HEK293 (cell line): ENCODE results near the gene PKM.

Source experiments
- CTCF ChIA-PET: fragments of 350-600 bp; formaldehyde crosslinking; extraction: SDS; loops from one replicate; lab custom pipeline; 2021; ENCODE audit warnings: antibody characterized with exemption; lab: Yijun Ruan, JAX
- POLR2A ChIA-PET: fragments of 300-600 bp; formaldehyde crosslinking; extraction: SDS; loops from one replicate; lab custom pipeline; 2020; ENCODE audit warnings: antibody characterized with exemption, inconsistent platforms; lab: Yijun Ruan, JAX
- H3K27ac ChIP-seq: fragments of 200-500 bp; sonication (Bioruptor generic); 2 replicates; pipeline ENCODE4 v1.5.1; 2014; ENCODE audit warnings: low read depth, low read length, control low read depth, inconsistent platforms; ENCODE audit errors: extremely low read depth
- H3K36me3 ChIP-seq, 2 experiments: fragments of 200-500 bp in 1 of 2; sonication (Bioruptor generic) in 1 of 2; 1 replicate in 1 of 2; 2 replicates in 1 of 2; pipeline ENCODE4 v1.5.1; 2014 to 2017; ENCODE audit warnings: inconsistent platforms in 2 of 2, low read length in 2 of 2; ENCODE audit not compliant: control insufficient read depth in 2 of 2, insufficient read depth in 1 of 2
- H3K4me1 ChIP-seq: fragments of 200-500 bp; sonication (Bioruptor generic); 2 replicates; pipeline ENCODE4 v1.5.1; 2014; ENCODE audit warnings: mild to moderate bottlenecking, low read length, inconsistent platforms; ENCODE audit not compliant: control insufficient read depth, insufficient read depth
- H3K4me3 ChIP-seq: 2 replicates; pipeline ENCODE4 v1.5.1; 2011; ENCODE audit warnings: low read depth, mild to moderate bottlenecking, control low read depth, low read length, moderate library complexity
- H3K9me3 ChIP-seq: fragments of 200-500 bp; sonication (Bioruptor generic); 2 replicates; pipeline ENCODE4 v1.5.1; 2014; ENCODE audit warnings: low read depth, low read length, inconsistent platforms; ENCODE audit not compliant: control insufficient read depth, insufficient read depth
- GFI1B ChIP-seq: fragments of 450-650 bp; formaldehyde crosslinking; IDR thresholded peaks from 2 replicates; pipeline ENCODE4 v1.5.1; 2016; ENCODE audit warnings: missing biosample characterization, missing genetic modification characterization
- KLF1 ChIP-seq: fragments of 450-650 bp; formaldehyde crosslinking; IDR thresholded peaks from 2 replicates; pipeline ENCODE4 v1.5.1; 2016; ENCODE audit warnings: missing biosample characterization, missing genetic modification characterization
- KLF10 ChIP-seq: fragments of 450-650 bp; IDR thresholded peaks from 2 replicates; pipeline ENCODE4 v1.5.1; 2018; ENCODE audit warnings: missing biosample characterization, mild to moderate bottlenecking, missing genetic modification characterization
- PRDM1 ChIP-seq: fragments of 450-650 bp; formaldehyde crosslinking; IDR thresholded peaks from 2 replicates; pipeline ENCODE4; 2016; ENCODE audit warnings: missing biosample characterization, missing genetic modification characterization
- SCRT2 ChIP-seq: fragments of 450-650 bp; formaldehyde crosslinking; IDR thresholded peaks from 2 replicates; pipeline ENCODE4 v1.5.1; 2016; ENCODE audit warnings: missing biosample characterization, missing genetic modification characterization
- ZBTB21 ChIP-seq: fragments of 450-650 bp; formaldehyde crosslinking; IDR thresholded peaks from 2 replicates; pipeline ENCODE4 v1.5.1; 2017; ENCODE audit warnings: missing biosample characterization, missing genetic modification characterization
- ZFP3 ChIP-seq: fragments of 450-650 bp; formaldehyde crosslinking; IDR thresholded peaks from 2 replicates; pipeline ENCODE4 v1.5.1; 2016; ENCODE audit warnings: low read depth, missing biosample characterization, missing genetic modification characterization
- ZIC2 ChIP-seq: fragments of 450-650 bp; formaldehyde crosslinking; IDR thresholded peaks from 2 replicates; pipeline ENCODE4 v1.5.1; 2016; ENCODE audit warnings: missing biosample characterization, missing genetic modification characterization
- ZNF24 ChIP-seq: fragments of 450-650 bp; formaldehyde crosslinking; IDR thresholded peaks from 2 replicates; pipeline ENCODE4 v1.5.1; 2016; ENCODE audit warnings: missing biosample characterization, missing genetic modification characterization
- ZNF354C ChIP-seq: fragments of 450-650 bp; formaldehyde crosslinking; IDR thresholded peaks from 2 replicates; pipeline ENCODE4 v1.5.1; 2016; ENCODE audit warnings: missing biosample characterization, missing genetic modification characterization, low read depth, borderline replicate concordance
- ZNF426 ChIP-seq: fragments of 450-650 bp; formaldehyde crosslinking; IDR thresholded peaks from 2 replicates; pipeline ENCODE4 v1.5.1; 2017; ENCODE audit warnings: missing biosample characterization, missing genetic modification characterization, mild to moderate bottlenecking, inconsistent platforms, moderate library complexity
- ZNF558 ChIP-seq: fragments of 450-650 bp; formaldehyde crosslinking; IDR thresholded peaks from 2 replicates; pipeline ENCODE4 v1.5.1; 2016; ENCODE audit warnings: missing biosample characterization, missing genetic modification characterization
- ZNF560 ChIP-seq: fragments of 450-650 bp; formaldehyde crosslinking; IDR thresholded peaks from 2 replicates; pipeline ENCODE4 v1.5.1; 2017; ENCODE audit warnings: missing biosample characterization, missing genetic modification characterization, borderline replicate concordance
- ZNF561 ChIP-seq: fragments of 450-650 bp; IDR thresholded peaks from 2 replicates; pipeline ENCODE4 v1.5.1; 2018; ENCODE audit warnings: missing biosample characterization, missing genetic modification characterization, borderline replicate concordance
- ZNF596 ChIP-seq: fragments of 450-650 bp; IDR thresholded peaks from 2 replicates; pipeline ENCODE4 v1.5.0; 2018; ENCODE audit warnings: missing biosample characterization, mild to moderate bottlenecking, missing genetic modification characterization, moderate library complexity
- ZNF600 ChIP-seq: fragments of 450-650 bp; formaldehyde crosslinking; IDR thresholded peaks from 2 replicates; pipeline ENCODE4 v1.5.1; 2016; ENCODE audit warnings: missing biosample characterization, missing genetic modification characterization
- ZNF660 ChIP-seq: fragments of 450-650 bp; IDR thresholded peaks from 2 replicates; pipeline ENCODE4 v1.5.1; 2018; ENCODE audit warnings: missing biosample characterization, mild to moderate bottlenecking, missing genetic modification characterization
- ZNF701 ChIP-seq: fragments of 450-650 bp; formaldehyde crosslinking; IDR thresholded peaks from 2 replicates; pipeline ENCODE4 v1.5.1; 2016; ENCODE audit warnings: missing biosample characterization, missing genetic modification characterization
- TF ChIP-seq, protein P1 (sequence below): fragments of 450-650 bp; formaldehyde crosslinking; IDR thresholded peaks from 2 replicates; pipeline ENCODE4 v1.5.1; 2016; ENCODE audit warnings: missing biosample characterization, missing genetic modification characterization
- TF ChIP-seq, protein P2 (sequence below): fragments of 450-650 bp; formaldehyde crosslinking; IDR thresholded peaks from 2 replicates; pipeline ENCODE4 v1.5.1; 2016; ENCODE audit warnings: missing biosample characterization, missing genetic modification characterization
- TF ChIP-seq, protein P3 (sequence below): fragments of 450-650 bp; formaldehyde crosslinking; IDR thresholded peaks from 2 replicates; pipeline ENCODE4 v1.5.1; 2016; ENCODE audit warnings: missing biosample characterization, missing genetic modification characterization
- TF ChIP-seq, protein P4 (sequence below): fragments of 450-650 bp; formaldehyde crosslinking; IDR thresholded peaks from 2 replicates; pipeline ENCODE4 v1.5.0; 2017; ENCODE audit warnings: missing biosample characterization, missing genetic modification characterization, borderline replicate concordance
- TF ChIP-seq, protein P5 (sequence below): fragments of 450-650 bp; formaldehyde crosslinking; IDR thresholded peaks from 2 replicates; pipeline ENCODE4 v1.5.1; 2016; ENCODE audit warnings: missing biosample characterization, missing genetic modification characterization
- TF ChIP-seq, protein P6 (sequence below): fragments of 450-650 bp; formaldehyde crosslinking; IDR thresholded peaks from 2 replicates; pipeline ENCODE4 v1.5.1; 2016; ENCODE audit warnings: missing biosample characterization, missing genetic modification characterization

PKM gene

DNA sequence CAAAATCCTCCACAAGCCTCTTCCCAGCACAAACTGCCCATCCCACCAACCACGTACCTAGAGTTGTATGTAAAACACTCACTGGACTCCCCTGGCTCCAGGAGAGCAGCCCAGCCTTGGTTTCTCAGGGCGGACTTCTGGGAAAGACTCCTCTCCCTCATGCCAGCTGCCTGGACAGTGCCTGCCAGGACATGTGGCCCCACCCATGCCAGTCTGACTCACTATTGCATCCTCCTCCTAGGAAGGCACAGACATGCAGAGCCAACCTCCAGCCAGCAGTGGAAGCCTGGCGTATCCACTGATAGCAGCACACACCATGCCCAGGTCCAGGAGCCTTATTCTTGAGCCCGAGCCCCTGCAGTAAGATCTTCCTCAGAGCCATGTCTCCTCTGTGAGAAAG lies 8.6 kb downstream of the PKM start:
- POLR2A ChIA-PET: interaction anchor here (0.6 to 4.4 kb wide), 5 partner anchors 8 to 310 kb away, joined by 4 to 34 read pairs (median 8); partner anchors contain the start of gene PKM
- H3K4me1 ChIP-seq: peaks cover 29% of the 10 kb centered on the region; the same call in 1 of the 2 replicates
- TF ChIP-seq PRDM1 (tag by site-specific recombination) (no peak), KLF1 (tag by site-specific recombination) (no peak), SCRT2 (no peak), ZFP3 (tag by site-specific recombination) (no peak), ZNF558 (tag by site-specific recombination) (no peak), KLF10 (tag by site-specific recombination) (no peak), ZNF24 (no peak), ZBTB21 (tag by site-specific recombination) (no peak), ZNF560 (tag by site-specific recombination) (no peak), ZNF561 (tag by site-specific recombination) (no peak), ZNF600 (tag by site-specific recombination) (peak; percentile 80), ZNF426 (tag by site-specific recombination) (no peak), ZNF701 (tag by site-specific recombination) (no peak), ZIC2 (peak; percentile 24; the same call in 1 of the 2 replicates), ZNF354C (tag by site-specific recombination) (no peak), GFI1B (tag by site-specific recombination) (no peak), ZNF660 (tag by site-specific recombination) (no peak), ZNF596 (tag by site-specific recombination) (no peak)
- TF ChIP-seq, protein P1, sequence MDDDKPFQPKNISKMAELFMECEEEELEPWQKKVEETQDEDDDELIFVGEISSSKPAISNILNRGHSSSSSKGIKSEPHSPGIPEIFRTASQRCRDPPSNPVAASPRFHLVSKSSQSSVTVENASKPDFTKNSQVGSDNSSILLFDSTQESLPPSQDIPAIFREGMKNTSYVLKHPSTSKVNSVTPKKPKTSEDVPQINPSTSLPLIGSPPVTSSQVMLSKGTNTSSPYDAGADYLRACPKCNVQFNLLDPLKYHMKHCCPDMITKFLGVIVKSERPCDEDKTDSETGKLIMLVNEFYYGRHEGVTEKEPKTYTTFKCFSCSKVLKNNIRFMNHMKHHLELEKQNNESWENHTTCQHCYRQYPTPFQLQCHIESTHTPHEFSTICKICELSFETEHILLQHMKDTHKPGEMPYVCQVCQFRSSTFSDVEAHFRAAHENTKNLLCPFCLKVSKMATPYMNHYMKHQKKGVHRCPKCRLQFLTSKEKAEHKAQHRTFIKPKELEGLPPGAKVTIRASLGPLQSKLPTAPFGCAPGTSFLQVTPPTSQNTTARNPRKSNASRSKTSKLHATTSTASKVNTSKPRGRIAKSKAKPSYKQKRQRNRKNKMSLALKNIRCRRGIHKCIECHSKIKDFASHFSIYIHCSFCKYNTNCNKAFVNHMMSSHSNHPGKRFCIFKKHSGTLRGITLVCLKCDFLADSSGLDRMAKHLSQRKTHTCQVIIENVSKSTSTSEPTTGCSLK (tag by site-specific recombination): no peak
- TF ChIP-seq, protein P2, sequence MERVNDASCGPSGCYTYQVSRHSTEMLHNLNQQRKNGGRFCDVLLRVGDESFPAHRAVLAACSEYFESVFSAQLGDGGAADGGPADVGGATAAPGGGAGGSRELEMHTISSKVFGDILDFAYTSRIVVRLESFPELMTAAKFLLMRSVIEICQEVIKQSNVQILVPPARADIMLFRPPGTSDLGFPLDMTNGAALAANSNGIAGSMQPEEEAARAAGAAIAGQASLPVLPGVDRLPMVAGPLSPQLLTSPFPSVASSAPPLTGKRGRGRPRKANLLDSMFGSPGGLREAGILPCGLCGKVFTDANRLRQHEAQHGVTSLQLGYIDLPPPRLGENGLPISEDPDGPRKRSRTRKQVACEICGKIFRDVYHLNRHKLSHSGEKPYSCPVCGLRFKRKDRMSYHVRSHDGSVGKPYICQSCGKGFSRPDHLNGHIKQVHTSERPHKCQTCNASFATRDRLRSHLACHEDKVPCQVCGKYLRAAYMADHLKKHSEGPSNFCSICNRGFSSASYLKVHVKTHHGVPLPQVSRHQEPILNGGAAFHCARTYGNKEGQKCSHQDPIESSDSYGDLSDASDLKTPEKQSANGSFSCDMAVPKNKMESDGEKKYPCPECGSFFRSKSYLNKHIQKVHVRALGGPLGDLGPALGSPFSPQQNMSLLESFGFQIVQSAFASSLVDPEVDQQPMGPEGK (tag by site-specific recombination): no peak
- TF ChIP-seq, protein P3, sequence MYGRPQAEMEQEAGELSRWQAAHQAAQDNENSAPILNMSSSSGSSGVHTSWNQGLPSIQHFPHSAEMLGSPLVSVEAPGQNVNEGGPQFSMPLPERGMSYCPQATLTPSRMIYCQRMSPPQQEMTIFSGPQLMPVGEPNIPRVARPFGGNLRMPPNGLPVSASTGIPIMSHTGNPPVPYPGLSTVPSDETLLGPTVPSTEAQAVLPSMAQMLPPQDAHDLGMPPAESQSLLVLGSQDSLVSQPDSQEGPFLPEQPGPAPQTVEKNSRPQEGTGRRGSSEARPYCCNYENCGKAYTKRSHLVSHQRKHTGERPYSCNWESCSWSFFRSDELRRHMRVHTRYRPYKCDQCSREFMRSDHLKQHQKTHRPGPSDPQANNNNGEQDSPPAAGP (tag by site-specific recombination): peak; percentile 60; the same call in 1 of the 2 replicates
- TF ChIP-seq, protein P4, sequence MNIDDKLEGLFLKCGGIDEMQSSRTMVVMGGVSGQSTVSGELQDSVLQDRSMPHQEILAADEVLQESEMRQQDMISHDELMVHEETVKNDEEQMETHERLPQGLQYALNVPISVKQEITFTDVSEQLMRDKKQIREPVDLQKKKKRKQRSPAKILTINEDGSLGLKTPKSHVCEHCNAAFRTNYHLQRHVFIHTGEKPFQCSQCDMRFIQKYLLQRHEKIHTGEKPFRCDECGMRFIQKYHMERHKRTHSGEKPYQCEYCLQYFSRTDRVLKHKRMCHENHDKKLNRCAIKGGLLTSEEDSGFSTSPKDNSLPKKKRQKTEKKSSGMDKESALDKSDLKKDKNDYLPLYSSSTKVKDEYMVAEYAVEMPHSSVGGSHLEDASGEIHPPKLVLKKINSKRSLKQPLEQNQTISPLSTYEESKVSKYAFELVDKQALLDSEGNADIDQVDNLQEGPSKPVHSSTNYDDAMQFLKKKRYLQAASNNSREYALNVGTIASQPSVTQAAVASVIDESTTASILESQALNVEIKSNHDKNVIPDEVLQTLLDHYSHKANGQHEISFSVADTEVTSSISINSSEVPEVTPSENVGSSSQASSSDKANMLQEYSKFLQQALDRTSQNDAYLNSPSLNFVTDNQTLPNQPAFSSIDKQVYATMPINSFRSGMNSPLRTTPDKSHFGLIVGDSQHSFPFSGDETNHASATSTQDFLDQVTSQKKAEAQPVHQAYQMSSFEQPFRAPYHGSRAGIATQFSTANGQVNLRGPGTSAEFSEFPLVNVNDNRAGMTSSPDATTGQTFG (tag by site-specific recombination): no peak
- TF ChIP-seq, protein P5, sequence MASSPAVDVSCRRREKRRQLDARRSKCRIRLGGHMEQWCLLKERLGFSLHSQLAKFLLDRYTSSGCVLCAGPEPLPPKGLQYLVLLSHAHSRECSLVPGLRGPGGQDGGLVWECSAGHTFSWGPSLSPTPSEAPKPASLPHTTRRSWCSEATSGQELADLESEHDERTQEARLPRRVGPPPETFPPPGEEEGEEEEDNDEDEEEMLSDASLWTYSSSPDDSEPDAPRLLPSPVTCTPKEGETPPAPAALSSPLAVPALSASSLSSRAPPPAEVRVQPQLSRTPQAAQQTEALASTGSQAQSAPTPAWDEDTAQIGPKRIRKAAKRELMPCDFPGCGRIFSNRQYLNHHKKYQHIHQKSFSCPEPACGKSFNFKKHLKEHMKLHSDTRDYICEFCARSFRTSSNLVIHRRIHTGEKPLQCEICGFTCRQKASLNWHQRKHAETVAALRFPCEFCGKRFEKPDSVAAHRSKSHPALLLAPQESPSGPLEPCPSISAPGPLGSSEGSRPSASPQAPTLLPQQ (tag by site-specific recombination): peak; percentile 63
- TF ChIP-seq, protein P6, sequence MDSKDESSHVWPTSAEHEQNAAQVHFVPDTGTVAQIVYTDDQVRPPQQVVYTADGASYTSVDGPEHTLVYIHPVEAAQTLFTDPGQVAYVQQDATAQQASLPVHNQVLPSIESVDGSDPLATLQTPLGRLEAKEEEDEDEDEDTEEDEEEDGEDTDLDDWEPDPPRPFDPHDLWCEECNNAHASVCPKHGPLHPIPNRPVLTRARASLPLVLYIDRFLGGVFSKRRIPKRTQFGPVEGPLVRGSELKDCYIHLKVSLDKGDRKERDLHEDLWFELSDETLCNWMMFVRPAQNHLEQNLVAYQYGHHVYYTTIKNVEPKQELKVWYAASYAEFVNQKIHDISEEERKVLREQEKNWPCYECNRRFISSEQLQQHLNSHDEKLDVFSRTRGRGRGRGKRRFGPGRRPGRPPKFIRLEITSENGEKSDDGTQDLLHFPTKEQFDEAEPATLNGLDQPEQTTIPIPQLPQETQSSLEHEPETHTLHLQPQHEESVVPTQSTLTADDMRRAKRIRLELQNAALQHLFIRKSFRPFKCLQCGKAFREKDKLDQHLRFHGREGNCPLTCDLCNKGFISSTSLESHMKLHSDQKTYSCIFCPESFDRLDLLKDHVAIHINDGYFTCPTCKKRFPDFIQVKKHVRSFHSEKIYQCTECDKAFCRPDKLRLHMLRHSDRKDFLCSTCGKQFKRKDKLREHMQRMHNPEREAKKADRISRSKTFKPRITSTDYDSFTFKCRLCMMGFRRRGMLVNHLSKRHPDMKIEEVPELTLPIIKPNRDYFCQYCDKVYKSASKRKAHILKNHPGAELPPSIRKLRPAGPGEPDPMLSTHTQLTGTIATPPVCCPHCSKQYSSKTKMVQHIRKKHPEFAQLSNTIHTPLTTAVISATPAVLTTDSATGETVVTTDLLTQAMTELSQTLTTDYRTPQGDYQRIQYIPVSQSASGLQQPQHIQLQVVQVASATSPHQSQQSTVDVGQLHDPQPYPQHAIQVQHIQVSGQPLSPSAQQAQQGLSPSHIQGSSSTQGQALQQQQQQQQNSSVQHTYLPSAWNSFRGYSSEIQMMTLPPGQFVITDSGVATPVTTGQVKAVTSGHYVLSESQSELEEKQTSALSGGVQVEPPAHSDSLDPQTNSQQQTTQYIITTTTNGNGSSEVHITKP: no peak

More for the DNA sequence above, 8.6 kb downstream of the PKM start:
- H3K9me3 ChIP-seq: no peaks in the 10 kb centered on the region
- H3K4me3 ChIP-seq: no peak overlapping the region
- CTCF ChIA-PET: interaction anchor here (0.6 to 1.0 kb wide), 4 partner anchors 22 to 1476 kb away, joined by 3 to 10 read pairs (median 4); partner anchors contain the start of gene GRAMD2A
- H3K27ac ChIP-seq: 0 out of 2 replicates have a peak overlapping the region, but pooled peaks have one; percentile 21
- peaks cover 69 to 80% of the 10 kb centered on the region in 2 experiments for H3K36me3 ChIP-seq
